Natural killer cell (primary cell): ENCODE measurements around the gene SND1. TPM values are rescaled to one million over a fixed set of nuclear protein-coding genes. Genes with fewer than 3 reads are reported as not detected.

Source experiments
- ATAC-seq, 3 donors: fragments of 150-1000 bp in 2 of 3; fragments of 200-7000 bp in 1 of 3; cut with Tn5 transposase; 1 replicate in 1 of 3; 2 replicates in 2 of 3; pipeline ENCODE4 v1.10.0; 2021; ENCODE audit warnings: mild to moderate bottlenecking in 2 of 3, moderate library complexity in 2 of 3
- DNase-seq, 2 donors: peaks; one replicate each; pipeline versions ENCODE4 v3.0.0 to v3.0.0-alpha.2; 2013 to 2021; ENCODE audit warnings: mixed read lengths in 1 of 2
- H3K27ac ChIP-seq: one replicate; pipeline ENCODE4 v1.5.1; 2013; ENCODE audit warnings: mild to moderate bottlenecking, low read length
- H3K27me3 ChIP-seq: one replicate; pipeline ENCODE4 v1.6.1; 2013; ENCODE audit warnings: low read length; ENCODE audit not compliant: control insufficient read depth, insufficient read depth
- H3K36me3 ChIP-seq: one replicate; pipeline ENCODE4 v1.6.1; 2013; ENCODE audit warnings: low read length; ENCODE audit not compliant: control insufficient read depth, insufficient read depth
- H3K4me1 ChIP-seq: one replicate; pipeline ENCODE4 v1.6.1; 2013; ENCODE audit warnings: low read length; ENCODE audit not compliant: control insufficient read depth, insufficient read depth
- H3K4me3 ChIP-seq: one replicate; pipeline ENCODE4 v1.5.1; 2013; ENCODE audit warnings: low read length
- H3K9me3 ChIP-seq: one replicate; pipeline ENCODE4 v1.6.1; 2013; ENCODE audit warnings: low read length; ENCODE audit not compliant: control insufficient read depth, insufficient read depth
- H3K27ac Mint-ChIP-seq, 2 donors: one replicate each; pipeline ENCODE4 v1.8.0; 2022; ENCODE audit warnings: mild to moderate bottlenecking in 2 of 2, mixed read lengths in 2 of 2, moderate library complexity in 1 of 2
- H3K27me3 Mint-ChIP-seq, 2 donors: one replicate each; pipeline ENCODE4 v1.8.0; 2022; ENCODE audit warnings: low read depth in 2 of 2, mixed read lengths in 2 of 2
- H3K36me3 Mint-ChIP-seq: one replicate; pipeline ENCODE4 v1.8.0; 2022; ENCODE audit warnings: mixed read lengths
- H3K4me1 Mint-ChIP-seq, 2 donors: one replicate each; pipeline ENCODE4 v1.8.0; 2022; ENCODE audit warnings: mixed read lengths in 2 of 2
- H3K4me3 Mint-ChIP-seq: one replicate; pipeline ENCODE4 v1.8.0; 2022; ENCODE audit warnings: mild to moderate bottlenecking, moderate library complexity, mixed read lengths
- H3K9me3 Mint-ChIP-seq, 2 donors: one replicate each; pipeline ENCODE4 v1.8.0; 2022; ENCODE audit warnings: mixed read lengths in 2 of 2
- WGBS: methylation state at CpG from one replicate; pipeline ENCODE4 v1.1.7; 2013; ENCODE audit warnings: missing lambda C conversion rate; ENCODE audit not compliant: insufficient coverage; 5-methylcytosine and 5-hydroxymethylcytosine counted together
- intact Hi-C: fragments of 100-400 bp; cut with micrococcal nuclease; formaldehyde crosslinking; loops from one replicate; pipeline ENCODE4 v1.14.2; 2022
- total RNA-seq, 4 donors: library from RNA; stranded (reverse); fragments of 120-200 nt in 1 of 4; gene quantifications; one replicate each; pipeline versions ENCODE4 v1.2.3 to v1.2.4, GENCODE V29; 2013 to 2022
- TF ChIP-seq, protein P1 (sequence below): fragments of 200-600 bp; IDR thresholded peaks from one replicate; pipeline ENCODE4 v1.8.0; 2022; ENCODE audit warnings: antibody characterized with exemption

SND1 gene
- total RNA-seq, 3 donors from 2014 or later (not counting 1 experiment from before 2014, with no cell fraction given), result 149 to 188 (median 149) TPM

- no peak overlapping the region for H3K4me3 Mint-ChIP-seq
- TF ChIP-seq, protein P1, sequence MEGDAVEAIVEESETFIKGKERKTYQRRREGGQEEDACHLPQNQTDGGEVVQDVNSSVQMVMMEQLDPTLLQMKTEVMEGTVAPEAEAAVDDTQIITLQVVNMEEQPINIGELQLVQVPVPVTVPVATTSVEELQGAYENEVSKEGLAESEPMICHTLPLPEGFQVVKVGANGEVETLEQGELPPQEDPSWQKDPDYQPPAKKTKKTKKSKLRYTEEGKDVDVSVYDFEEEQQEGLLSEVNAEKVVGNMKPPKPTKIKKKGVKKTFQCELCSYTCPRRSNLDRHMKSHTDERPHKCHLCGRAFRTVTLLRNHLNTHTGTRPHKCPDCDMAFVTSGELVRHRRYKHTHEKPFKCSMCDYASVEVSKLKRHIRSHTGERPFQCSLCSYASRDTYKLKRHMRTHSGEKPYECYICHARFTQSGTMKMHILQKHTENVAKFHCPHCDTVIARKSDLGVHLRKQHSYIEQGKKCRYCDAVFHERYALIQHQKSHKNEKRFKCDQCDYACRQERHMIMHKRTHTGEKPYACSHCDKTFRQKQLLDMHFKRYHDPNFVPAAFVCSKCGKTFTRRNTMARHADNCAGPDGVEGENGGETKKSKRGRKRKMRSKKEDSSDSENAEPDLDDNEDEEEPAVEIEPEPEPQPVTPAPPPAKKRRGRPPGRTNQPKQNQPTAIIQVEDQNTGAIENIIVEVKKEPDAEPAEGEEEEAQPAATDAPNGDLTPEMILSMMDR, result no peak
- H3K27ac Mint-ChIP-seq, result no peak overlapping the region
- peaks cover 23% of the 10 kb centered on the region in 2 donors for H3K4me1 Mint-ChIP-seq
- intact Hi-C loops, result no loop called here
- H3K36me3 ChIP-seq, result peaks cover 22% of the 10 kb centered on the region
- H3K27ac ChIP-seq, result no peak overlapping the region
- no peak for ATAC-seq
- H3K36me3 Mint-ChIP-seq, result no peaks in the 10 kb centered on the region
- H3K9me3 Mint-ChIP-seq, result no peaks in the 10 kb centered on the region
- no peaks in the 10 kb centered on the region for H3K9me3 ChIP-seq
- WGBS, result 100% methylated on average over 1 of the region's 1 CpG
- no peaks in the 10 kb centered on the region for H3K27me3 ChIP-seq
- no peak for DNase-seq
- H3K4me1 ChIP-seq, result no peaks in the 10 kb centered on the region
- no peak overlapping the region for H3K4me3 ChIP-seq
- no peaks in the 10 kb centered on the region for H3K27me3 Mint-ChIP-seq
Measured at GRCh38 chr7:127988751-127989150, 336.8 kb downstream of the SND1 start.

GRCh38 chr7:127993317-127993716 lies 341.3 kb downstream of the SND1 start:
- ATAC-seq (no peak), DNase-seq (no peak)
- Histone ChIP-seq H3K36me3 (peaks cover 24% of the 10 kb centered on the region), H3K4me1 (no peaks in the 10 kb centered on the region), H3K4me3 (no peak overlapping the region), H3K27ac (no peak overlapping the region), H3K9me3 (no peaks in the 10 kb centered on the region), H3K27me3 (no peaks in the 10 kb centered on the region)
- peaks cover 3 to 8% of the 10 kb centered on the region in 2 donors for H3K4me1 Mint-ChIP-seq
- H3K9me3 Mint-ChIP-seq, result no peaks in the 10 kb centered on the region
- H3K27me3 Mint-ChIP-seq, result no peaks in the 10 kb centered on the region
- intact Hi-C loops, result no loop called here
- H3K27ac Mint-ChIP-seq, result no peak overlapping the region
- no peak overlapping the region for H3K4me3 Mint-ChIP-seq
- 95% methylated on average over 6 of the region's 6 CpGs for WGBS
- H3K36me3 Mint-ChIP-seq, result no peaks in the 10 kb centered on the region
- TF ChIP-seq, protein P1, result no peak

- Histone ChIP-seq H3K27me3 (no peaks in the 10 kb centered on the region), H3K4me1 (no peaks in the 10 kb centered on the region), H3K36me3 (peaks cover 24% of the 10 kb centered on the region), H3K4me3 (no peak overlapping the region), H3K9me3 (no peaks in the 10 kb centered on the region), H3K27ac (no peak overlapping the region)
- WGBS, result 98% methylated on average over 5 of the region's 5 CpGs
- ATAC-seq (no peak), DNase-seq (no peak)
- TF ChIP-seq, protein P1, result no peak
- Mint-ChIP-seq H3K27me3 (no peaks in the 10 kb centered on the region), H3K9me3 (no peaks in the 10 kb centered on the region), H3K27ac (no peak overlapping the region), H3K4me1 (peaks cover 0 to 10% of the 10 kb centered on the region in 2 donors), H3K4me3 (no peak overlapping the region), H3K36me3 (no peaks in the 10 kb centered on the region)
- intact Hi-C loops, result no loop called here
Measured at GRCh38 chr7:127993987-127994386, 342.0 kb downstream of the SND1 start.

GRCh38 chr7:127995156-127995880 lies 343.3 kb downstream of the SND1 start:
- Histone ChIP-seq H3K27me3 (no peaks in the 10 kb centered on the region), H3K27ac (no peak overlapping the region), H3K4me1 (no peaks in the 10 kb centered on the region), H3K9me3 (no peaks in the 10 kb centered on the region), H3K4me3 (no peak overlapping the region), H3K36me3 (peaks cover 24% of the 10 kb centered on the region)
- no peak overlapping the region for H3K4me3 Mint-ChIP-seq
- H3K9me3 Mint-ChIP-seq, result no peaks in the 10 kb centered on the region
- no peak for DNase-seq
- WGBS, result 95% methylated on average over 3 of the region's 3 CpGs
- TF ChIP-seq, protein P1, result no peak
- H3K36me3 Mint-ChIP-seq, result no peaks in the 10 kb centered on the region
- H3K27ac Mint-ChIP-seq, result no peak overlapping the region
- peaks cover 0 to 6% of the 10 kb centered on the region in 2 donors for H3K4me1 Mint-ChIP-seq
- H3K27me3 Mint-ChIP-seq, result no peaks in the 10 kb centered on the region
- no peak for ATAC-seq
- intact Hi-C loops, result no loop called here
